HepG2 (cell line): ENCODE measurements around the gene CATSPERE. TPM values are rescaled to one million over a fixed set of nuclear protein-coding genes. Genes with fewer than 3 reads are reported as not detected.
A peak's percentile ranks its signal among the peaks of the same experiment; 100 is the strongest.

ENCODE experiments used
- ATAC-seq: fragments of 200-7000 bp; cut with Tn5 transposase; 3 replicates; pipeline ENCODE4 v1.9.1; 2020; ENCODE audit warnings: mild to moderate bottlenecking, moderate library complexity
- BruUV-seq: library from RNA; stranded (reverse); fragments of 400-500 nt; replicated peaks from 2 replicates; lab custom pipeline; 2021; lab: Mats Ljungman, UMichigan
- CTCF ChIA-PET: fragments of 300-600 bp; formaldehyde crosslinking; extraction: SDS; loops from one replicate; lab custom pipeline; 2021; ENCODE audit warnings: low total read pairs, inconsistent platforms, low intra/inter-chr PET ratio; lab: Yijun Ruan, JAX
- POLR2A ChIA-PET: fragments of 350-600 bp; sonication (Branson Sonifier 250); formaldehyde crosslinking; loops from one replicate; lab custom pipeline; 2020; ENCODE audit warnings: antibody characterized with exemption, inconsistent platforms; lab: Yijun Ruan, JAX
- DNase-seq: peaks from one replicate; pipeline ENCODE4 v3.0.0-alpha.2; 2015; ENCODE audit warnings: low spot score
- FAIRE-seq: peaks from 3 replicates; lab custom pipeline; 2011; peaks lifted over from hg19 to GRCh38; lab: Jason Lieb, UNC
- H2AFZ ChIP-seq: one replicate; pipeline ENCODE4 v1.6.1; 2011; ENCODE audit warnings: low read length, inconsistent platforms
- H3K27ac ChIP-seq: fragments of 300-600 bp; 3 replicates; pipeline ENCODE4 v1.8.0; 2011; ENCODE audit warnings: mixed run types, mild to moderate bottlenecking, mixed read lengths, low read length, inconsistent platforms; ENCODE audit not compliant: insufficient read depth; ENCODE audit errors: extremely low read length
- H3K27me3 ChIP-seq, 2 experiments: fragments of 200-600 bp in 1 of 2; 2 replicates in 1 of 2; 3 replicates in 1 of 2; pipeline versions ENCODE4 v1.6.0 to v1.8.0; 2011; ENCODE audit warnings: low read length in 2 of 2, mild to moderate bottlenecking in 2 of 2, moderate library complexity in 2 of 2, inconsistent platforms in 1 of 2; ENCODE audit not compliant: insufficient read depth in 2 of 2, control insufficient read depth in 1 of 2
- H3K36me3 ChIP-seq, 2 experiments: fragments of 200-600 bp in 1 of 2; replicated peaks in 1 of 2; 2 replicates in 1 of 2; 3 replicates in 1 of 2; pipeline versions ENCODE4 v1.5.1 to v1.8.0; 2011; ENCODE audit warnings: low read length in 2 of 2, inconsistent platforms in 1 of 2; ENCODE audit not compliant: insufficient read depth in 2 of 2, control insufficient read depth in 1 of 2
- H3K4me1 ChIP-seq: 2 replicates; pipeline ENCODE4 v1.5.1; 2012; ENCODE audit warnings: low read length, inconsistent platforms; ENCODE audit not compliant: insufficient read depth
- H3K4me2 ChIP-seq: 2 replicates; pipeline ENCODE4 v1.6.0; 2011; ENCODE audit warnings: low read depth, low read length, inconsistent platforms
- H3K4me3 ChIP-seq, 3 experiments: fragments of 200-600 bp in 1 of 3; sonication (generic), shearing (Covaris generic) in 1 of 3; replicated peaks in 1 of 3; 2 replicates each; pipeline ENCODE4 v1.5.1; 2011 to 2016; ENCODE audit warnings: low read length in 3 of 3, inconsistent platforms in 2 of 3, low read depth in 2 of 3, mild to moderate bottlenecking in 2 of 3, control low read depth in 1 of 3, mixed read lengths in 1 of 3; ENCODE audit not compliant: insufficient read depth in 1 of 3
- H3K79me2 ChIP-seq: one replicate; pipeline ENCODE4 v1.6.1; 2011; ENCODE audit warnings: low read length, inconsistent platforms; ENCODE audit not compliant: insufficient read depth
- H3K9ac ChIP-seq: 2 replicates; pipeline ENCODE4 v1.6.0; 2011; ENCODE audit warnings: mild to moderate bottlenecking, low read depth, low read length, inconsistent platforms; ENCODE audit not compliant: insufficient read depth
- H3K9me3 ChIP-seq: 2 replicates; pipeline ENCODE4 v1.5.1; 2012; ENCODE audit warnings: mild to moderate bottlenecking, low read length
- H4K20me1 ChIP-seq: 2 replicates; pipeline ENCODE4 v1.6.0; 2011; ENCODE audit warnings: inconsistent platforms, mild to moderate bottlenecking, low read length, moderate library complexity; ENCODE audit not compliant: insufficient read depth
- CEBPB ChIP-seq: IDR thresholded peaks from 2 replicates; pipeline ENCODE4 v1.6.1; 2011; ENCODE audit warnings: low read depth, low read length, improper control_type of control experiment, borderline replicate concordance
- DNMT1 ChIP-seq: sonication (generic); formaldehyde crosslinking; IDR thresholded peaks from 2 replicates; pipeline ENCODE4 v1.5.1; 2020; ENCODE audit warnings: mild to moderate bottlenecking, missing genetic modification reagents
- HOXA7 ChIP-seq: sonication (generic); formaldehyde crosslinking; IDR thresholded peaks from 2 replicates; pipeline ENCODE4 v1.8.1; 2022; ENCODE audit warnings: mild to moderate bottlenecking, missing genetic modification reagents, moderate library complexity
- KAT7 ChIP-seq: IDR thresholded peaks from 2 replicates; pipeline ENCODE4 v1.6.1; 2018; ENCODE audit warnings: borderline replicate concordance, missing compliant biosample characterization
- KLF13 ChIP-seq: sonication (generic); formaldehyde crosslinking; IDR thresholded peaks from 2 replicates; pipeline ENCODE4 v1.4.0; 2020; ENCODE audit warnings: mild to moderate bottlenecking, missing genetic modification reagents
- MXD4 ChIP-seq: IDR thresholded peaks from 2 replicates; pipeline ENCODE4 v1.6.1; 2016; ENCODE audit warnings: mild to moderate bottlenecking, missing biosample characterization, missing genetic modification reagents
- MZF1 ChIP-seq: sonication (generic); formaldehyde crosslinking; IDR thresholded peaks from 2 replicates; pipeline ENCODE4 v1.8.1; 2023; ENCODE audit warnings: mild to moderate bottlenecking, missing genetic modification reagents, borderline replicate concordance
- RAD51 ChIP-seq: fragments of 450-650 bp; IDR thresholded peaks from 2 replicates; pipeline ENCODE4 v1.6.1; 2016; ENCODE audit warnings: borderline replicate concordance
- RBFOX2 ChIP-seq: fragments of 200-400 bp; formaldehyde crosslinking; IDR thresholded peaks from 2 replicates; pipeline ENCODE4 v1.6.1; 2017; ENCODE audit warnings: low read depth, mild to moderate bottlenecking, low read length
- ZNF543 ChIP-seq: sonication (generic); formaldehyde crosslinking; IDR thresholded peaks from 2 replicates; pipeline ENCODE4 v1.4.0; 2020; ENCODE audit warnings: mild to moderate bottlenecking, missing genetic modification reagents
- ZNF547 ChIP-seq: sonication (generic); formaldehyde crosslinking; IDR thresholded peaks from 2 replicates; pipeline ENCODE4 v1.5.1; 2020; ENCODE audit warnings: mild to moderate bottlenecking, missing genetic modification reagents
- WGBS: methylation state at CpG from one replicate; pipeline ENCODE4 v1.1.6; 2017; ENCODE audit warnings: low lambda C conversion rate; 5-methylcytosine and 5-hydroxymethylcytosine counted together
- in situ Hi-C: cut with HindIII; loops from 2 replicates; pipeline ENCODE4 v1.10.0; 2017; ENCODE audit warnings: low pct_unique_long_range_greater_than_20kb; ENCODE audit not compliant: extremely low pct_ligation_motif_present
- intact Hi-C: fragments of 100-400 bp; cut with micrococcal nuclease; formaldehyde crosslinking; loops from one replicate; pipeline ENCODE4 v1.10.0; 2022; ENCODE audit not compliant: unreplicated experiment
- polyA plus RNA-seq, 8 experiments: library from polyadenylated mRNA; depleted of rRNA in 3 of 8; stranded (reverse) in 7 of 8; unstranded in 1 of 8; fragments of >200 nt; fragmentation: Illumina TruSeq in 4 of 8; extraction: Trizol in 4 of 8; gene quantifications; 2 replicates each; pipeline versions ENCODE4 v1.2.1 to v1.2.3, GENCODE V29; 2011 to 2016; ENCODE audit warnings: low read depth in 4 of 8, missing spikeins in 1 of 8, mixed read lengths in 1 of 8; ENCODE audit not compliant: insufficient read depth in 1 of 8
- total RNA-seq, 5 experiments: library from RNA; depleted of rRNA; stranded (reverse); fragments of >200 nt; fragmentation: Illumina TruSeq; extraction: Trizol; gene quantifications; 2 replicates each; pipeline ENCODE4 v1.2.3, GENCODE V29; 2016; ENCODE audit warnings: low read depth in 1 of 5
- TF ChIP-seq, protein P1 (sequence below): sonication (generic); formaldehyde crosslinking; conservative IDR thresholded peaks from 2 replicates; pipeline ENCODE4 v1.8.0; 2022; ENCODE audit warnings: low read depth, missing genetic modification reagents
- TF ChIP-seq, protein P2 (sequence below): sonication (generic); formaldehyde crosslinking; IDR thresholded peaks from 2 replicates; pipeline ENCODE4 v1.4.0; 2020; ENCODE audit warnings: low read depth, mild to moderate bottlenecking, missing genetic modification reagents

CATSPERE gene
- total and polyA plus RNA-seq, 2 of the 13 experiments (the other 11 are each of a cell fraction or from before 2014, with no cell fraction given) = 0.34 to 0.51 TPM

DNA sequence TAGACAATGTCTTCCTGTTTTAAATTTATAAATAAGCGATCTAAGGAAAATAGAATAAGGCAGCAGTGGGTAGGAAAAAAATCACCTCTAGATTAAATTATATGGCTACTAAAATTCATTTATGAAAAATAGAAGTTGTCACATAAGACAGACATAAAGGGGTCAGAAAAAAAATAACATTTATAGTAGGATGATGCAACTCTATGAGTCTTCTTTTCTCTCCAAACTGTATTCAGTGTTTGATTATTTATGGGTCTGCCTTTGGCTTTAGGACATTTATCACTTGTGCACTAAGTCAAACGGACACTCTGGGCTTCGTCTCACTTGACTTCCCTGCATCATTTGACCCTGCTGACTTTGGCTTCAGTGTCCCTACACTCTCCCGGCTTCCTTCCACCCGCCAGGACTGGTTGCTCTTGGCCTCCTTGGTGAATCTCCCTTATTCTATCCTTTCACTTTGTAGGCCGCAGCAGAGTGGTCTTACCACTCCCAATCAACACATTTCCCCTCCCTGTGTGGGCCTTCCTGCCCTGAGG lies 144.8 kb downstream of the CATSPERE start:
- Histone ChIP-seq H3K4me3 (no peak overlapping the region), H3K4me2 (no peak overlapping the region), H3K27me3 (peaks cover 0 to 10% of the 10 kb centered on the region in 2 experiments; a peak in 1 of 5 replicates), H3K36me3 (no peaks in the 10 kb centered on the region), H3K4me1 (no peaks in the 10 kb centered on the region), H3K79me2 (no peaks in the 10 kb centered on the region), H3K9ac (no peak overlapping the region), H3K9me3 (no peaks in the 10 kb centered on the region), H3K27ac (no peak overlapping the region), H4K20me1 (no peaks in the 10 kb centered on the region), H2AFZ (no peak overlapping the region)
- no peak for FAIRE-seq
- no peak for DNase-seq
- ChIA-PET POLR2A (no interaction called here), CTCF (interaction anchor here (3.5 kb wide), 1 partner anchor 191 kb away, joined by 45 read pairs; no protein-coding TSS in a partner anchor)
- WGBS = 21% methylated on average over 6 of the region's 6 CpGs
- ATAC-seq = no peak
- intact Hi-C loops = no loop called here
- no TSS peak for BruUV-seq
- TF ChIP-seq CEBPB (0 out of 2 replicates have a peak, but pooled peaks have one; percentile 2), KAT7 (no peak)
- in situ Hi-C loops = loop anchor here (25.0 kb wide), 1 partner anchor 431 kb away; no protein-coding TSS in a partner anchor

DNA sequence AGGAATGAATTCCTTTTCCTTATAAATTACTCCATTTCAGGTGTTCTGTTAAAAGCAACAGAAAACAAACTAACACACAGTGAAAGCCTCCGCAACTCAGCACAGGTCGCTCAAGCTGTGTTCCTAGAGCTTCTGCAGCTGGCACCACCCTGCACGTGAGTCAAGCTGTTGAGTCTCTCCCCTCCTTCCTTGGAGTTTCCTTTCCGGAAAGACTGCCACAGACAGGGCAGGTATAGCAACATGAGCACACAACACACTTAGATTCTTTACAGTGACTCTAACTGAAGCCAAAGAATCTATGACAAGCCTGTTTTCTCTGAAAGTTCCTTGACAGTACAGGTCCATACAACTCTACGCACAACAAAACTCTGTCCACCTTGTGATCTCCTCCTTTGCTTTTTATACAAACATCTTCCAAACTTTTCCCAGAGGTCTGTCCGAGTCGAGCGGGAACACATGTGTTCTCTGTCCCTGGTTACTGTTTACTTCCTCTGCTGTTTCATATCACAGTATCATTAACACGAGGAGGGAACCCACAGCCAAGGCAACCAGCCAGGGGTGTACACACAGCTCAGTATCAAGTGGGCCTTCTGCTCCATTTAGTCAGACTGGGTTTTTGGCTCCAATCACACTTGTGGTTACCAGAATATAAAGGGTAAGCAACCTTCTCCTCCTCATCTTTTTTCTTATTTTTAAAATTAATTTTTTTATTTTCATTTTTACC lies 153.2 kb downstream of the CATSPERE start:
- in situ Hi-C loops = loop anchor here (25.0 kb wide), 1 partner anchor 423 kb away; no protein-coding TSS in a partner anchor
- CTCF ChIA-PET = no interaction called here
- no peak overlapping the region for H2AFZ ChIP-seq
- TF ChIP-seq HOXA7 (CRISPR knock-in tag) = no peak
- TF ChIP-seq RBFOX2 = no peak
- TF ChIP-seq, protein P1, sequence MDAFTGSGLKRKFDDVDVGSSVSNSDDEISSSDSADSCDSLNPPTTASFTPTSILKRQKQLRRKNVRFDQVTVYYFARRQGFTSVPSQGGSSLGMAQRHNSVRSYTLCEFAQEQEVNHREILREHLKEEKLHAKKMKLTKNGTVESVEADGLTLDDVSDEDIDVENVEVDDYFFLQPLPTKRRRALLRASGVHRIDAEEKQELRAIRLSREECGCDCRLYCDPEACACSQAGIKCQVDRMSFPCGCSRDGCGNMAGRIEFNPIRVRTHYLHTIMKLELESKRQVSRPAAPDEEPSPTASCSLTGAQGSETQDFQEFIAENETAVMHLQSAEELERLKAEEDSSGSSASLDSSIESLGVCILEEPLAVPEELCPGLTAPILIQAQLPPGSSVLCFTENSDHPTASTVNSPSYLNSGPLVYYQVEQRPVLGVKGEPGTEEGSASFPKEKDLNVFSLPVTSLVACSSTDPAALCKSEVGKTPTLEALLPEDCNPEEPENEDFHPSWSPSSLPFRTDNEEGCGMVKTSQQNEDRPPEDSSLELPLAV (CRISPR knock-in tag) = no peak
- no peak for TF ChIP-seq RAD51
- TF ChIP-seq, protein P2, sequence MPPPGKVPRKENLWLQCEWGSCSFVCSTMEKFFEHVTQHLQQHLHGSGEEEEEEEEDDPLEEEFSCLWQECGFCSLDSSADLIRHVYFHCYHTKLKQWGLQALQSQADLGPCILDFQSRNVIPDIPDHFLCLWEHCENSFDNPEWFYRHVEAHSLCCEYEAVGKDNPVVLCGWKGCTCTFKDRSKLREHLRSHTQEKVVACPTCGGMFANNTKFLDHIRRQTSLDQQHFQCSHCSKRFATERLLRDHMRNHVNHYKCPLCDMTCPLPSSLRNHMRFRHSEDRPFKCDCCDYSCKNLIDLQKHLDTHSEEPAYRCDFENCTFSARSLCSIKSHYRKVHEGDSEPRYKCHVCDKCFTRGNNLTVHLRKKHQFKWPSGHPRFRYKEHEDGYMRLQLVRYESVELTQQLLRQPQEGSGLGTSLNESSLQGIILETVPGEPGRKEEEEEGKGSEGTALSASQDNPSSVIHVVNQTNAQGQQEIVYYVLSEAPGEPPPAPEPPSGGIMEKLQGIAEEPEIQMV = no peak
- TF ChIP-seq KLF13 = no peak
- no peak for TF ChIP-seq ZNF543 (CRISPR knock-in tag)
- TF ChIP-seq MXD4 = no peak
- no peak for TF ChIP-seq DNMT1 (CRISPR knock-in tag)
- no peak for TF ChIP-seq MZF1 (CRISPR knock-in tag)
- no peak for TF ChIP-seq ZNF547

More for the DNA sequence above, 153.2 kb downstream of the CATSPERE start:
- DNase-seq = no peak
- Histone ChIP-seq H3K9me3 (no peaks in the 10 kb centered on the region), H4K20me1 (no peaks in the 10 kb centered on the region), H3K4me2 (no peak overlapping the region), H3K4me1 (no peaks in the 10 kb centered on the region), H3K27me3 (peaks cover 0 to 7% of the 10 kb centered on the region in 2 experiments; a peak in 1 of 5 replicates), H3K79me2 (no peaks in the 10 kb centered on the region), H3K36me3 (no peaks in the 10 kb centered on the region), H3K4me3 (no peak overlapping the region), H3K27ac (no peak overlapping the region), H3K9ac (no peak overlapping the region)
- 52% methylated on average over 9 of the region's 9 CpGs for WGBS
- no TSS peak for BruUV-seq
- POLR2A ChIA-PET = no interaction called here
- FAIRE-seq = no peak
- no peak for ATAC-seq
- intact Hi-C loops = no loop called here
